Loucy (cell line): Measurements from ENCODE around the gene SYT7.

Experiments
- H2AFZ ChIP-seq: fragments of 200-600 bp; sonication (generic); 2 replicates; pipeline ENCODE4 v1.6.0; 2016; ENCODE audit warnings: antibody characterized with exemption, mild to moderate bottlenecking, low read length, moderate library complexity
- H3F3A ChIP-seq: fragments of 200-600 bp; 2 replicates; pipeline ENCODE4 v1.6.0; 2016; ENCODE audit warnings: antibody characterized with exemption, low read depth, mild to moderate bottlenecking
- H3K27me3 ChIP-seq: fragments of 200-600 bp; sonication (generic); 2 replicates; pipeline ENCODE4 v1.6.1; 2014; ENCODE audit warnings: low read length, mild to moderate bottlenecking; ENCODE audit not compliant: insufficient read depth, poor library complexity, severe bottlenecking
- H3K36me3 ChIP-seq: fragments of 200-600 bp; sonication (generic); 2 replicates; pipeline ENCODE4 v1.6.1; 2016; ENCODE audit warnings: low read length; ENCODE audit not compliant: insufficient read depth
- H3K4me1 ChIP-seq: fragments of 200-600 bp; sonication (generic); 2 replicates; pipeline ENCODE4 v1.5.1; 2014; ENCODE audit warnings: low read length, mild to moderate bottlenecking; ENCODE audit not compliant: insufficient read depth, poor library complexity, severe bottlenecking
- H3K4me2 ChIP-seq: fragments of 200-600 bp; sonication (generic); 2 replicates; pipeline ENCODE4 v1.6.0; 2014; ENCODE audit warnings: antibody characterized with exemption, low read length, low read depth, mild to moderate bottlenecking; ENCODE audit not compliant: poor library complexity, severe bottlenecking
- H3K4me3 ChIP-seq: fragments of 200-600 bp; sonication (generic); 2 replicates; pipeline ENCODE4 v1.5.1; 2014; ENCODE audit warnings: low read length, mild to moderate bottlenecking, mixed read lengths; ENCODE audit not compliant: poor library complexity, severe bottlenecking
- H3K79me2 ChIP-seq: fragments of 200-600 bp; sonication (generic); 2 replicates; pipeline ENCODE4 v1.6.1; 2014; ENCODE audit warnings: low read length; ENCODE audit not compliant: insufficient read depth
- H3K9ac ChIP-seq: fragments of 200-600 bp; sonication (generic); 2 replicates; pipeline ENCODE4 v1.6.0; 2014; ENCODE audit warnings: mild to moderate bottlenecking, low read depth, low read length, moderate library complexity; ENCODE audit not compliant: poor library complexity, severe bottlenecking
- H3K9me2 ChIP-seq: fragments of 200-600 bp; sonication (generic); replicated peaks from 2 replicates; pipeline ENCODE4 v1.6.1; 2016; ENCODE audit warnings: low read depth, low read length, mixed read lengths
- H3K9me3 ChIP-seq: fragments of 200-600 bp; sonication (generic); 2 replicates; pipeline ENCODE4 v1.6.1; 2014; ENCODE audit warnings: mild to moderate bottlenecking, antibody characterized with exemption, low read length, low read depth; ENCODE audit not compliant: insufficient read depth
- H4K20me1 ChIP-seq: fragments of 200-600 bp; sonication (generic); 2 replicates; pipeline ENCODE4 v1.6.0; 2014; ENCODE audit warnings: antibody characterized with exemption, low read length, mild to moderate bottlenecking; ENCODE audit not compliant: insufficient read depth, poor library complexity, severe bottlenecking
- EZH2phosphoT487 ChIP-seq: fragments of 200-600 bp; IDR thresholded peaks from 2 replicates; pipeline ENCODE4 v1.6.1; 2018; ENCODE audit warnings: antibody characterized with exemption, mild to moderate bottlenecking, moderate library complexity, borderline replicate concordance
- TF ChIP-seq, protein P1 (sequence below): fragments of 200-600 bp; sonication (generic); conservative IDR thresholded peaks from 2 replicates; pipeline ENCODE4 v1.5.1; 2014; ENCODE audit warnings: mild to moderate bottlenecking, antibody characterized with exemption, low read length

Gene SYT7

DNA sequence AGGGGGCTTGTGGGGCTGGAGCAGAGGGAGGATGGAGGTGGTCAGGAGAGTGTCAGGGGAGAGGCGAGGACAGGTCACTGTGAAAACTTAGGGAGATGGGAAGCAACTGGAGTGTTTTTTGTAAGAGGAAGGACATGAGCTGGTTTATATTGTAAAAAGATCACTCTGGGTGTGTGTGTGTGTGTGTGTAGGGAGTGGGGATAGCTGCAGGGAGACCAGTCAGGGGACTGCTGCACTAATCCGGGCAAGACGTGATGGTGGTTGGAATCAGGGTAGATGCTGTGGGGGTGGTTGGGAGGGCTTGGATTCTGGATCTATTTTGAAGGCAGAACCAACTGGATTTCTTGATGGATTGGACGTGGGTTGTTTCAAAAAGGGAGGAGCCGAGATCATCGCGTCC, 11.3 kb upstream of the SYT7 start:
- H3K4me3 ChIP-seq: no peak overlapping the region
- H3K27me3 ChIP-seq: no peaks in the 10 kb centered on the region
- no peaks in the 10 kb centered on the region for H3K79me2 ChIP-seq
- no peaks in the 10 kb centered on the region for H3K36me3 ChIP-seq
- no peak overlapping the region for H3K9ac ChIP-seq
- H3K4me2 ChIP-seq: no peak overlapping the region
- H2AFZ ChIP-seq: no peak overlapping the region
- H4K20me1 ChIP-seq: no peaks in the 10 kb centered on the region
- TF ChIP-seq EZH2phosphoT487: no peak
- TF ChIP-seq, protein P1, sequence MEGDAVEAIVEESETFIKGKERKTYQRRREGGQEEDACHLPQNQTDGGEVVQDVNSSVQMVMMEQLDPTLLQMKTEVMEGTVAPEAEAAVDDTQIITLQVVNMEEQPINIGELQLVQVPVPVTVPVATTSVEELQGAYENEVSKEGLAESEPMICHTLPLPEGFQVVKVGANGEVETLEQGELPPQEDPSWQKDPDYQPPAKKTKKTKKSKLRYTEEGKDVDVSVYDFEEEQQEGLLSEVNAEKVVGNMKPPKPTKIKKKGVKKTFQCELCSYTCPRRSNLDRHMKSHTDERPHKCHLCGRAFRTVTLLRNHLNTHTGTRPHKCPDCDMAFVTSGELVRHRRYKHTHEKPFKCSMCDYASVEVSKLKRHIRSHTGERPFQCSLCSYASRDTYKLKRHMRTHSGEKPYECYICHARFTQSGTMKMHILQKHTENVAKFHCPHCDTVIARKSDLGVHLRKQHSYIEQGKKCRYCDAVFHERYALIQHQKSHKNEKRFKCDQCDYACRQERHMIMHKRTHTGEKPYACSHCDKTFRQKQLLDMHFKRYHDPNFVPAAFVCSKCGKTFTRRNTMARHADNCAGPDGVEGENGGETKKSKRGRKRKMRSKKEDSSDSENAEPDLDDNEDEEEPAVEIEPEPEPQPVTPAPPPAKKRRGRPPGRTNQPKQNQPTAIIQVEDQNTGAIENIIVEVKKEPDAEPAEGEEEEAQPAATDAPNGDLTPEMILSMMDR: no peak
- H3K9me2 ChIP-seq: no peaks in the 10 kb centered on the region
- no peaks in the 10 kb centered on the region for H3K4me1 ChIP-seq
- no peaks in the 10 kb centered on the region for H3F3A ChIP-seq
- H3K9me3 ChIP-seq: no peaks in the 10 kb centered on the region

DNA sequence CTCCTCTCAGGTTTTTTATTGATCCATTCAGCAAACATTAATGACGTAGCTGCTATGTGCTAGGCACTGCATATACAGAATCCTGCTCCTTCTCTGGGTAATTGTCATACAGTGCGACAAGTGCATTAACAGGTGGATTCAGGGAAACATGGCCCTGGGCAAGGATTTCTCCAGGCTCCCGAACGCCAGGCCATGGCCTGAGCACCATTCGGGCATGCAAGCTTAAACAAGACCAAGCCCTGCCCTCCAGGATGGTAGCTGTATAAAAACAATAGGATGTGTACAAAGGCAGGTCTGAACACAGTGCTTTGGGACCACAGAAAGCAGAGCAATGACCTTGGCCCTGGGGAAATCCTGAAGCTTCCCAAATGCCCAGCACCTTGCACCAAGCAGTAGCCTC, 9.1 kb upstream of the SYT7 start:
- Histone ChIP-seq H3K9me3 (no peaks in the 10 kb centered on the region), H3K4me3 (no peak overlapping the region), H2AFZ (no peak overlapping the region), H4K20me1 (no peaks in the 10 kb centered on the region), H3K9ac (no peak overlapping the region), H3K9me2 (no peaks in the 10 kb centered on the region), H3K79me2 (no peaks in the 10 kb centered on the region), H3K4me2 (no peak overlapping the region), H3K36me3 (no peaks in the 10 kb centered on the region), H3K27me3 (no peaks in the 10 kb centered on the region), H3K4me1 (no peaks in the 10 kb centered on the region), H3F3A (no peaks in the 10 kb centered on the region)
- TF ChIP-seq, protein P1: no peak
- no peak for TF ChIP-seq EZH2phosphoT487

DNA sequence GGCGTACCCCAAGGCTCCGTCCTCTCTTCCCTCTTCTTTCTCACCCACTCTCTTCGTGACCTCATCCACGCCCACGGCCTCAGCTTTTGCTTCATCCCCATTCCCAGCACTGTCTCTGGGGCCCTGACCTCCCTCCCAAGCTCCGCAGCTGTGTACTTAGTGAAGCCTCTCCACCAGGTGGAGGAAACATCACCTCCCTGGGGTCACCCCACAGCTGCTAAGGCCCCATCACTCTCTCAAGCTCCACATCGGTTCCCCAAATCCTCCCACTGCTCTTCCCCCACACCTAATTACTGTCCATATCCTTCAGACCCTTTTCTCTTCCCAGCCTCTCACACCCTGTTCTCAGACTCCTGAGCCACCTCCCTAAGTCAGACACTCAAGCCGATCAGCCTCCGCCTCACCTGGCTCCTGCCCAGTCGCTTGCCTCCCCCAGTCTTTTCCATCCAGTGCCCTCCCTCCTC, 7.9 kb upstream of the SYT7 start:
- Histone ChIP-seq H3K4me2 (no peak overlapping the region), H3K9ac (no peak overlapping the region), H3K4me1 (no peaks in the 10 kb centered on the region), H3F3A (no peaks in the 10 kb centered on the region), H3K9me3 (no peaks in the 10 kb centered on the region), H3K36me3 (no peaks in the 10 kb centered on the region), H2AFZ (no peak overlapping the region), H3K27me3 (no peaks in the 10 kb centered on the region), H3K9me2 (no peaks in the 10 kb centered on the region), H4K20me1 (no peaks in the 10 kb centered on the region), H3K79me2 (no peaks in the 10 kb centered on the region), H3K4me3 (no peak overlapping the region)
- no peak for TF ChIP-seq EZH2phosphoT487
- TF ChIP-seq, protein P1: no peak
